Neuronal stem cell (in vitro differentiated cells): ENCODE measurements around the gene CILP2.

Experiments used
- DNase-seq: peaks from one replicate; pipeline ENCODE4 v3.0.0-alpha.2; 2013; ENCODE audit warnings: low spot score
- H2AFZ ChIP-seq: one replicate; pipeline ENCODE4 v1.6.1; 2013; ENCODE audit warnings: mild to moderate bottlenecking, low read length, inconsistent platforms
- H2AK5ac ChIP-seq: 2 replicates; pipeline ENCODE4 v1.6.1; 2013; ENCODE audit warnings: low read depth, mild to moderate bottlenecking, inconsistent platforms, low read length, moderate library complexity, mixed read lengths
- H2BK120ac ChIP-seq: 2 replicates; pipeline ENCODE4 v1.6.1; 2013; ENCODE audit warnings: low read depth, mild to moderate bottlenecking, inconsistent platforms, low read length, moderate library complexity, mixed read lengths
- H2BK12ac ChIP-seq: one replicate; pipeline ENCODE4 v1.6.1; 2013; ENCODE audit warnings: low read length, inconsistent platforms
- H2BK15ac ChIP-seq: 2 replicates; pipeline ENCODE4 v1.6.1; 2013; ENCODE audit warnings: mild to moderate bottlenecking, low read length, inconsistent platforms, mixed read lengths
- H2BK5ac ChIP-seq: one replicate; pipeline ENCODE4 v1.6.1; 2013; ENCODE audit warnings: inconsistent platforms, mild to moderate bottlenecking, low read length, moderate library complexity
- H3K14ac ChIP-seq: one replicate; pipeline ENCODE4 v1.6.1; 2013; ENCODE audit warnings: low read length, inconsistent platforms
- H3K18ac ChIP-seq: 2 replicates; pipeline ENCODE4 v1.6.1; 2013; ENCODE audit warnings: low read length, inconsistent platforms
- H3K23ac ChIP-seq: 2 replicates; pipeline ENCODE4 v1.6.1; 2013; ENCODE audit warnings: low read depth, mild to moderate bottlenecking, mixed read lengths, low read length, inconsistent platforms; ENCODE audit not compliant: poor library complexity
- H3K27ac ChIP-seq: replicated peaks from 3 replicates; pipeline ENCODE4 v1.5.1; 2013; ENCODE audit warnings: low read length, inconsistent platforms
- H3K27me3 ChIP-seq, 3 experiments: 2 replicates each; pipeline ENCODE4 v1.6.1; 2013; ENCODE audit warnings: low read length in 3 of 3, mild to moderate bottlenecking in 2 of 3, inconsistent platforms in 1 of 3, low read depth in 1 of 3, mixed read lengths in 1 of 3, moderate library complexity in 1 of 3; ENCODE audit not compliant: control insufficient read depth in 3 of 3, insufficient read depth in 3 of 3
- H3K36me3 ChIP-seq, 2 donors: replicated peaks in 1 of 2; 2 replicates each; pipeline ENCODE4 v1.6.1; 2013; ENCODE audit warnings: low read length in 2 of 2; ENCODE audit not compliant: control insufficient read depth in 2 of 2, insufficient read depth in 2 of 2
- H3K4ac ChIP-seq: 2 replicates; pipeline ENCODE4 v1.6.1; 2013; ENCODE audit warnings: inconsistent platforms, mild to moderate bottlenecking, low read length, moderate library complexity
- H3K4me1 ChIP-seq, 2 donors: 1 replicate in 1 of 2; 2 replicates in 1 of 2; pipeline ENCODE4 v1.6.1; 2013; ENCODE audit warnings: low read length in 2 of 2, low read depth in 1 of 2; ENCODE audit not compliant: control insufficient read depth in 2 of 2, insufficient read depth in 1 of 2
- H3K4me2 ChIP-seq: one replicate; pipeline ENCODE4 v1.6.1; 2013; ENCODE audit warnings: mild to moderate bottlenecking, low read length, inconsistent platforms; ENCODE audit not compliant: insufficient read depth, poor library complexity, severe bottlenecking
- H3K4me3 ChIP-seq, 2 donors: 2 replicates each; pipeline ENCODE4 v1.5.1; 2013; ENCODE audit warnings: low read length in 2 of 2, mild to moderate bottlenecking in 2 of 2, inconsistent platforms in 1 of 2, moderate library complexity in 1 of 2
- H3K79me1 ChIP-seq: one replicate; pipeline ENCODE4 v1.6.1; 2013; ENCODE audit warnings: low read depth, mild to moderate bottlenecking, inconsistent platforms, low read length, moderate library complexity
- H3K9ac ChIP-seq: one replicate; pipeline ENCODE4 v1.6.1; 2013; ENCODE audit warnings: mild to moderate bottlenecking, low read depth, low read length, inconsistent platforms; ENCODE audit not compliant: poor library complexity
- H3K9me3 ChIP-seq, 2 donors: replicated peaks in 1 of 2; 2 replicates each; pipeline versions ENCODE3 to v1.6.1; 2013; ENCODE audit warnings: low read length in 2 of 2, mild to moderate bottlenecking in 2 of 2, inconsistent platforms in 1 of 2, low read depth in 1 of 2, mixed read lengths in 1 of 2, moderate library complexity in 1 of 2; ENCODE audit not compliant: control insufficient read depth in 2 of 2, insufficient read depth in 1 of 2
- H4K8ac ChIP-seq: one replicate; pipeline ENCODE4 v1.6.1; 2013; ENCODE audit warnings: low read depth, mild to moderate bottlenecking, inconsistent platforms, low read length, moderate library complexity
- H4K91ac ChIP-seq: one replicate; pipeline ENCODE4 v1.6.1; 2013; ENCODE audit warnings: low read length, low read depth, mild to moderate bottlenecking, inconsistent platforms; ENCODE audit not compliant: poor library complexity
- WGBS, 2 donors: extraction: QIAGEN DNeasy Blood & Tissue Kit; methylation state at CpG; one replicate each; pipeline ENCODE4 v1.1.7; 2013; ENCODE audit warnings: missing lambda C conversion rate in 2 of 2, mixed read lengths in 1 of 2; ENCODE audit not compliant: insufficient read length in 2 of 2, insufficient replicate concordance in 1 of 2; ENCODE audit errors: extremely low coverage in 2 of 2; 5-methylcytosine and 5-hydroxymethylcytosine counted together

CILP2 gene

GRCh38 chr19:19506592-19506991 is 31.5 kb upstream of the CILP2 start:
- H3K4me3 ChIP-seq: no peak overlapping the region
- no peak overlapping the region for H2AK5ac ChIP-seq
- peaks cover 43 to 74% of the 10 kb centered on the region in 2 donors for H3K36me3 ChIP-seq
- no peak overlapping the region for H2BK12ac ChIP-seq
- no peak overlapping the region for H3K9ac ChIP-seq
- H2BK120ac ChIP-seq: no peak overlapping the region
- H2BK15ac ChIP-seq: no peak overlapping the region
- H3K18ac ChIP-seq: no peak overlapping the region
- DNase-seq: no peak
- no CpG with 5 or more reads among the region's 12 CpGs for WGBS, 2 donors
- H3K4me1 ChIP-seq: peaks cover 0 to 2% of the 10 kb centered on the region in 2 donors
- no peaks in the 10 kb centered on the region for H3K9me3 ChIP-seq
- H3K4ac ChIP-seq: no peak overlapping the region
- H3K79me1 ChIP-seq: peaks cover 1% of the 10 kb centered on the region
- no peak overlapping the region for H3K14ac ChIP-seq
- no peak overlapping the region for H3K27ac ChIP-seq
- H3K23ac ChIP-seq: no peak overlapping the region
- no peaks in the 10 kb centered on the region for H3K27me3 ChIP-seq
- no peak overlapping the region for H2BK5ac ChIP-seq
- H2AFZ ChIP-seq: no peak overlapping the region
- H4K8ac ChIP-seq: no peak overlapping the region
- no peak overlapping the region for H4K91ac ChIP-seq
- H3K4me2 ChIP-seq: no peak overlapping the region

- no peak overlapping the region for H2BK5ac ChIP-seq
- DNase-seq: no peak
- H3K23ac ChIP-seq: no peak overlapping the region
Measured at GRCh38 chr19:19507354-19507753, 30.7 kb upstream of the CILP2 start.

GRCh38 chr19:19508217-19508616 is 29.8 kb upstream of the CILP2 start:
- Histone ChIP-seq H3K27ac (no peak overlapping the region), H3K4me2 (no peak overlapping the region), H4K8ac (no peak overlapping the region), H3K9ac (no peak overlapping the region), H3K27me3 (no peaks in the 10 kb centered on the region), H2BK12ac (no peak overlapping the region), H2AK5ac (no peak overlapping the region), H3K9me3 (no peaks in the 10 kb centered on the region), H3K4ac (no peak overlapping the region), H3K36me3 (peaks cover 29 to 57% of the 10 kb centered on the region in 2 donors), H2BK5ac (no peak overlapping the region), H2BK120ac (no peak overlapping the region), H3K4me3 (no peak overlapping the region), H2BK15ac (no peak overlapping the region), H3K14ac (no peak overlapping the region), H3K23ac (no peak overlapping the region), H3K18ac (peak overlapping the region; percentile 27), H2AFZ (no peak overlapping the region), H3K79me1 (peaks cover 1% of the 10 kb centered on the region), H4K91ac (no peak overlapping the region), H3K4me1 (peaks cover 0 to 2% of the 10 kb centered on the region in 2 donors)
- DNase-seq: no peak
- no CpG with 5 or more reads among the region's 11 CpGs for WGBS, 2 donors

More at GRCh38 chr19:19507354-19507753, 30.7 kb upstream of the CILP2 start:
- Histone ChIP-seq H3K9me3 (no peaks in the 10 kb centered on the region), H2BK15ac (no peak overlapping the region), H2AK5ac (no peak overlapping the region), H2AFZ (no peak overlapping the region), H3K4me2 (no peak overlapping the region), H3K27ac (no peak overlapping the region), H3K4me3 (no peak overlapping the region), H2BK120ac (no peak overlapping the region), H3K14ac (no peak overlapping the region), H3K36me3 (peaks cover 35 to 66% of the 10 kb centered on the region in 2 donors), H3K79me1 (peaks cover 1% of the 10 kb centered on the region), H3K27me3 (no peaks in the 10 kb centered on the region), H3K4me1 (peaks cover 0 to 2% of the 10 kb centered on the region in 2 donors), H3K9ac (peak overlapping the region; percentile 30), H4K8ac (no peak overlapping the region), H3K18ac (no peak overlapping the region), H3K4ac (no peak overlapping the region), H4K91ac (no peak overlapping the region), H2BK12ac (no peak overlapping the region)
- WGBS, 2 donors: no CpG with 5 or more reads among the region's 8 CpGs

- Histone ChIP-seq H4K91ac (no peak overlapping the region), H2AFZ (no peak overlapping the region), H3K14ac (no peak overlapping the region), H4K8ac (no peak overlapping the region), H2BK120ac (no peak overlapping the region), H3K4ac (no peak overlapping the region), H2AK5ac (no peak overlapping the region), H3K18ac (peak overlapping the region; percentile 28), H3K27ac (no peak overlapping the region), H3K4me3 (no peak overlapping the region), H2BK15ac (no peak overlapping the region), H2BK12ac (no peak overlapping the region), H3K36me3 (peaks cover 12 to 35% of the 10 kb centered on the region in 2 donors), H3K27me3 (no peaks in the 10 kb centered on the region), H3K23ac (no peak overlapping the region), H3K4me2 (no peak overlapping the region), H3K9me3 (peaks cover 5% of the 10 kb centered on the region in 2 donors), H3K79me1 (peaks cover 5% of the 10 kb centered on the region), H3K9ac (no peak overlapping the region), H3K4me1 (peaks cover 0 to 2% of the 10 kb centered on the region in 2 donors), H2BK5ac (no peak overlapping the region)
- no peak for DNase-seq
- no CpG with 5 or more reads among the region's 6 CpGs for WGBS, 2 donors
Measured at GRCh38 chr19:19510432-19510831, 27.6 kb upstream of the CILP2 start.
